ENCODE data around the gene GSTA3.

Gene GSTA3

DNA sequence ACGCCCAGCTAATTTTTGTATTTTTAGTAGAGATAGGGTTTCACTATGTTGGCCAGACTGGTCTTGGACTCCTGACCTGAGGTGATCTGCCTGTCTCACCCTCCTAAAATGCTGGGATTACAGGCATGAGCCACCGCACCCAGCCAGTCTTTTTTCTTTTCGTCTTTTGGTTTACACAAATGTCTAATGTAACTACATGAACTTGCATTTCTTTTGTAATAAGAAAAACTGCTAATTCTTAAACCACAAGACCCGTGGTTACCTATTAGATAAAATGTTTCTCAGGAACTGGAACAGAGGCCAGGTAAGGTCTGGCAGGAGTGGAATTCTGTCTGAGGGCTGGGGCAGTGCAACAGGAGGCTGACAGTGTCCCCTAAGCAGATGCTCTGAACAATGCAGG, 32.7 kb upstream of the GSTA3 start:
- H3K4me1 ChIP-seq, result 0 out of 2 replicates have a peak, but pooled peaks cover 4% of the 10 kb centered on the region
- H3K4me3 ChIP-seq (ENCODE audit: low read depth, low read length), result no peak overlapping the region
- no peak for DNase-seq
- no peaks in the 10 kb centered on the region for H3K36me3 ChIP-seq
- H3K27me3 ChIP-seq, result no peaks in the 10 kb centered on the region
- TF ChIP-seq CTCF (IDR thresholded peaks at IDR 0.05; ENCODE audit: low read depth, low read length), result no peak
- H3K9me3 ChIP-seq, result no peaks in the 10 kb centered on the region

DNA sequence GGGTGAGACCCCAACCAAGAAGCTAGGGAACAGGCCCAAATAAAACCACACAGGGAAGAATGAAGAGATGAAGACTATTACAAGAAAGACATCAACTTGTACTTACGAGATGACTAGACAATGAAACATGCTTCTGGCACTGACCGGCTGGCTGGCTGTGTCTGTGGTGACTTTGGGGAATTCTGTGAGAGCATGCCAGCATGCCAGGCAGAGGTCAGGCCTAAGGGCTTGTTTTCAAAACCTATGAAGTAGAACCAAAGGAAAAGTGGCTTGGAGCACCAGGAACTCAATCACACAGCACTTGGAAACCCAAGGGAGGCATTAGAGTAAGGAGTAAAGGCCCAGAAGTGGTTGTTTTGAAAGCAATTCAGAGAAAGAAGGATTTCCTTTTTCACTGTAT, 28.4 kb upstream of the GSTA3 start:
- no peaks in the 10 kb centered on the region for H3K27me3 ChIP-seq
- TF ChIP-seq CTCF (IDR thresholded peaks at IDR 0.05; ENCODE audit: low read depth, low read length), result no peak
- no peaks in the 10 kb centered on the region for H3K36me3 ChIP-seq
- no peaks in the 10 kb centered on the region for H3K4me1 ChIP-seq
- DNase-seq, result no peak
- no peak overlapping the region for H3K4me3 ChIP-seq (ENCODE audit: low read depth, low read length)
- H3K9me3 ChIP-seq, result no peaks in the 10 kb centered on the region

- Histone ChIP-seq H3K4me3 (ENCODE audit: low read depth, low read length) (no peak overlapping the region), H3K36me3 (no peaks in the 10 kb centered on the region), H3K9me3 (no peaks in the 10 kb centered on the region), H3K27me3 (no peaks in the 10 kb centered on the region), H3K4me1 (peaks cover 12% of the 10 kb centered on the region)
- DNase-seq, result no peak
- no peak for TF ChIP-seq CTCF (IDR thresholded peaks at IDR 0.05; ENCODE audit: low read depth, low read length)
These were observed 24.3 kb upstream of the GSTA3 start for GRCh38 chr6:52933778-52934177.

DNA sequence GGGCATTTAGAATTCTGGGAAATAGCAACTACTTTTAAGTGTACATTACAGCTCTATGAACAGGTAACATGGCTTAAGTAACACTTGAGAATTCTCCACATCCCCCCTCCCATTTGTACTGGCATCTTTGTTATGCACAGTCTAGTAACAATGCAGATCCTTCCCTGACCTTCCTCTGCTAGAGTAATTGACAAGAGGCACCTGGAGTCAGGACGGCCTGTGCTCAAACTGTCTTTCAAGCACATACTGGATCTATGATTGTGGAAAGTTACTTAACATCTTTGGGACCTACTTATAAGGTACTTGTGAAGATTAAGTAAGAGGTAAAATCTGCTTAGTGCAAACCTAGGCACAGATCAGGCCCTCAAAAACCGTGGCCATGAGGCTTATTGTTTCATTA, 21.9 kb upstream of the GSTA3 start:
- Histone ChIP-seq H3K27me3 (no peaks in the 10 kb centered on the region), H3K9me3 (no peaks in the 10 kb centered on the region), H3K4me1 (peaks cover 21% of the 10 kb centered on the region), H3K4me3 (ENCODE audit: low read depth, low read length) (no peak overlapping the region), H3K36me3 (no peaks in the 10 kb centered on the region)
- DNase-seq, result no peak
- no peak for TF ChIP-seq CTCF (IDR thresholded peaks at IDR 0.05; ENCODE audit: low read depth, low read length)

- Histone ChIP-seq H3K9me3 (no peaks in the 10 kb centered on the region), H3K36me3 (no peaks in the 10 kb centered on the region), H3K4me3 (ENCODE audit: low read depth, low read length) (no peak overlapping the region), H3K4me1 (peaks cover 21% of the 10 kb centered on the region), H3K27me3 (no peaks in the 10 kb centered on the region)
- peak; percentile 85 for DNase-seq
- no peak for TF ChIP-seq CTCF (IDR thresholded peaks at IDR 0.05; ENCODE audit: low read depth, low read length)
These were observed 20.0 kb upstream of the GSTA3 start for GRCh38 chr6:52929321-52930164.

- Histone ChIP-seq H3K27me3 (no peaks in the 10 kb centered on the region), H3K9me3 (no peaks in the 10 kb centered on the region), H3K36me3 (no peaks in the 10 kb centered on the region), H3K4me1 (peaks cover 21% of the 10 kb centered on the region), H3K4me3 (ENCODE audit: low read depth, low read length) (no peak overlapping the region)
- DNase-seq, result no peak
- no peak for TF ChIP-seq CTCF (IDR thresholded peaks at IDR 0.05; ENCODE audit: low read depth, low read length)
These were observed 18.0 kb upstream of the GSTA3 start for GRCh38 chr6:52927451-52927850.
